ENCODE measurements around the gene ITGA1. TPM values are rescaled to one million over a fixed set of nuclear protein-coding genes. Genes with fewer than 3 reads are reported as not detected.

ITGA1 gene
- total RNA-seq, 1 donor from 2014 or later: 346 TPM

GRCh38 chr5:52786949-52787599 lies 642 bp upstream of the ITGA1 start:
- no peak for DNase-seq (ENCODE audit: low spot score)
- Mint-ChIP-seq H3K9me3 (ENCODE audit: low read depth) (no peaks in the 10 kb centered on the region), H3K27me3 (ENCODE audit: low read depth) (no peaks in the 10 kb centered on the region), H3K27ac (ENCODE audit: unreplicated experiment) (peak overlapping the region; percentile 96), H3K4me1 (ENCODE audit: low read depth) (peaks cover 50% of the 10 kb centered on the region), H3K36me3 (ENCODE audit: low read depth) (peaks cover 7% of the 10 kb centered on the region), H3K4me3 (ENCODE audit: unreplicated experiment) (peak overlapping the region; percentile 92)
- TF ChIP-seq CTCF (IDR thresholded peaks at IDR 0.05): peak; percentile 61

- Mint-ChIP-seq H3K27me3 (ENCODE audit: low read depth) (no peaks in the 10 kb centered on the region), H3K4me3 (ENCODE audit: unreplicated experiment) (peak overlapping the region; percentile 92), H3K36me3 (ENCODE audit: low read depth) (peaks cover 9% of the 10 kb centered on the region), H3K4me1 (ENCODE audit: low read depth) (peaks cover 60% of the 10 kb centered on the region), H3K27ac (ENCODE audit: unreplicated experiment) (peak overlapping the region; percentile 96), H3K9me3 (ENCODE audit: low read depth) (no peaks in the 10 kb centered on the region)
- DNase-seq (ENCODE audit: low spot score): no peak
- TF ChIP-seq CTCF (IDR thresholded peaks at IDR 0.05): peak; percentile 3
These were observed 747 bp downstream of the ITGA1 start for GRCh38 chr5:52788505-52788821.

GRCh38 chr5:52789378-52789777 lies 1.7 kb downstream of the ITGA1 start:
- Mint-ChIP-seq H3K9me3 (ENCODE audit: low read depth) (no peaks in the 10 kb centered on the region), H3K27me3 (ENCODE audit: low read depth) (no peaks in the 10 kb centered on the region), H3K27ac (ENCODE audit: unreplicated experiment) (peak overlapping the region; percentile 96), H3K4me1 (ENCODE audit: low read depth) (peaks cover 60% of the 10 kb centered on the region), H3K36me3 (ENCODE audit: low read depth) (peaks cover 9% of the 10 kb centered on the region), H3K4me3 (ENCODE audit: unreplicated experiment) (peak overlapping the region; percentile 92)
- DNase-seq (ENCODE audit: low spot score): no peak
- no peak for TF ChIP-seq CTCF (IDR thresholded peaks at IDR 0.05)

GRCh38 chr5:52789851-52790250 lies 2.1 kb downstream of the ITGA1 start:
- Mint-ChIP-seq H3K27me3 (ENCODE audit: low read depth) (no peaks in the 10 kb centered on the region), H3K27ac (ENCODE audit: unreplicated experiment) (peak overlapping the region; percentile 96), H3K36me3 (ENCODE audit: low read depth) (peaks cover 11% of the 10 kb centered on the region), H3K9me3 (ENCODE audit: low read depth) (no peaks in the 10 kb centered on the region), H3K4me3 (ENCODE audit: unreplicated experiment) (peak overlapping the region; percentile 92), H3K4me1 (ENCODE audit: low read depth) (peaks cover 62% of the 10 kb centered on the region)
- no peak for TF ChIP-seq CTCF (IDR thresholded peaks at IDR 0.05)
- DNase-seq (ENCODE audit: low spot score): no peak

GRCh38 chr5:52791366-52791765 lies 3.6 kb downstream of the ITGA1 start:
- Mint-ChIP-seq H3K27ac (ENCODE audit: unreplicated experiment) (peak overlapping the region; percentile 96), H3K4me1 (ENCODE audit: low read depth) (peaks cover 69% of the 10 kb centered on the region), H3K27me3 (ENCODE audit: low read depth) (no peaks in the 10 kb centered on the region), H3K36me3 (ENCODE audit: low read depth) (peaks cover 11% of the 10 kb centered on the region), H3K9me3 (ENCODE audit: low read depth) (no peaks in the 10 kb centered on the region), H3K4me3 (ENCODE audit: unreplicated experiment) (peak overlapping the region; percentile 92)
- DNase-seq (ENCODE audit: low spot score): no peak
- no peak for TF ChIP-seq CTCF (IDR thresholded peaks at IDR 0.05)
